Measurements from ENCODE around the gene UST. TPM values are rescaled to one million over a fixed set of nuclear protein-coding genes. Genes with fewer than 3 reads are reported as not detected.

The UST gene
- total RNA-seq, 2 donors from 2014 or later, result 15.3 to 16.3 TPM

GRCh38 chr6:149057464-149057840, 310.6 kb downstream of the UST start:
- H3K36me3 Mint-ChIP-seq (ENCODE audit: low read depth), result no peaks in the 10 kb centered on the region
- Histone ChIP-seq H3K9ac (ENCODE audit: extremely low read depth, low read length, poor library complexity, severe bottlenecking) (no peak overlapping the region), H3K36me3 (ENCODE audit: control insufficient read depth, insufficient read depth, low read length) (no peaks in the 10 kb centered on the region), H3K9me3 (ENCODE audit: control insufficient read depth, low read length) (no peaks in the 10 kb centered on the region), H3K4me3 (ENCODE audit: low read length) (no peak overlapping the region), H3K27ac (ENCODE audit: low read depth, low read length) (no peak overlapping the region), H3K27me3 (ENCODE audit: control insufficient read depth, insufficient read depth, low read length, poor library complexity, severe bottlenecking) (no peaks in the 10 kb centered on the region), H3K4me1 (ENCODE audit: control insufficient read depth, insufficient read depth, low read length) (peaks cover 6% of the 10 kb centered on the region)
- peaks cover 22% of the 10 kb centered on the region for H3K4me1 Mint-ChIP-seq
- no peak overlapping the region for H3K27ac Mint-ChIP-seq
- DNase-seq, result no peak
- no peak for TF ChIP-seq CTCF (conservative IDR thresholded peaks at IDR 0.05)
- H3K9me3 Mint-ChIP-seq, result no peaks in the 10 kb centered on the region
- H3K4me3 Mint-ChIP-seq, result no peak overlapping the region
- no peaks in the 10 kb centered on the region for H3K27me3 Mint-ChIP-seq (ENCODE audit: insufficient read depth)
- 90 to 100% methylated on average over 1 of the region's 1 CpG for WGBS, 2 experiments (ENCODE audit: insufficient coverage in 1 of 2, insufficient read length in 1 of 2)

GRCh38 chr6:149059557-149059956, 312.7 kb downstream of the UST start:
- H3K4me3 ChIP-seq (ENCODE audit: low read length), result no peak overlapping the region
- H3K27ac ChIP-seq (ENCODE audit: low read depth, low read length), result no peak overlapping the region
- TF ChIP-seq CTCF (conservative IDR thresholded peaks at IDR 0.05), result no peak
- H3K27ac Mint-ChIP-seq, result no peak overlapping the region
- H3K36me3 ChIP-seq (ENCODE audit: control insufficient read depth, insufficient read depth, low read length), result no peaks in the 10 kb centered on the region
- no peaks in the 10 kb centered on the region for H3K36me3 Mint-ChIP-seq (ENCODE audit: low read depth)
- DNase-seq, result no peak
- no peaks in the 10 kb centered on the region for H3K9me3 ChIP-seq (ENCODE audit: control insufficient read depth, low read length)
- H3K4me1 ChIP-seq (ENCODE audit: control insufficient read depth, insufficient read depth, low read length), result peaks cover 6% of the 10 kb centered on the region
- no peak overlapping the region for H3K9ac ChIP-seq (ENCODE audit: extremely low read depth, low read length, poor library complexity, severe bottlenecking)
- H3K4me1 Mint-ChIP-seq, result peaks cover 19% of the 10 kb centered on the region
- H3K27me3 Mint-ChIP-seq (ENCODE audit: insufficient read depth), result no peaks in the 10 kb centered on the region
- no peak overlapping the region for H3K4me3 Mint-ChIP-seq
- 77 to 93% methylated on average over 4 to 7 of the region's 7 CpGs for WGBS, 2 experiments (ENCODE audit: insufficient coverage in 1 of 2, insufficient read length in 1 of 2)
- H3K27me3 ChIP-seq (ENCODE audit: control insufficient read depth, insufficient read depth, low read length, poor library complexity, severe bottlenecking), result no peaks in the 10 kb centered on the region
- H3K9me3 Mint-ChIP-seq, result no peaks in the 10 kb centered on the region

- Histone ChIP-seq H3K27ac (ENCODE audit: low read depth, low read length) (no peak overlapping the region), H3K36me3 (ENCODE audit: control insufficient read depth, insufficient read depth, low read length) (no peaks in the 10 kb centered on the region), H3K9ac (ENCODE audit: extremely low read depth, low read length, poor library complexity, severe bottlenecking) (no peak overlapping the region), H3K4me1 (ENCODE audit: control insufficient read depth, insufficient read depth, low read length) (peaks cover 6% of the 10 kb centered on the region), H3K27me3 (ENCODE audit: control insufficient read depth, insufficient read depth, low read length, poor library complexity, severe bottlenecking) (no peaks in the 10 kb centered on the region), H3K9me3 (ENCODE audit: control insufficient read depth, low read length) (no peaks in the 10 kb centered on the region), H3K4me3 (ENCODE audit: low read length) (no peak overlapping the region)
- Mint-ChIP-seq H3K9me3 (no peaks in the 10 kb centered on the region), H3K36me3 (ENCODE audit: low read depth) (no peaks in the 10 kb centered on the region), H3K4me3 (no peak overlapping the region), H3K27ac (no peak overlapping the region), H3K27me3 (ENCODE audit: insufficient read depth) (no peaks in the 10 kb centered on the region), H3K4me1 (peaks cover 13% of the 10 kb centered on the region)
- no peak for TF ChIP-seq CTCF (conservative IDR thresholded peaks at IDR 0.05)
- DNase-seq, result no peak
- whole genome bisulfite sequencing, 2 experiments (ENCODE audit: insufficient coverage in 1 of 2, insufficient read length in 1 of 2), result 86 to 93% methylated on average over 13 to 19 of the region's 19 CpGs
Measured at GRCh38 chr6:149060300-149060984, 313.6 kb downstream of the UST start.
